Progenitor cell of endocrine pancreas (in vitro differentiated cells): ENCODE measurements around the gene PCLO. TPM values are rescaled to one million over a fixed set of nuclear protein-coding genes. Genes with fewer than 3 reads are reported as not detected.

Experiments used
- DNase-seq: peaks from one replicate; pipeline ENCODE4 v3.0.0; 2021; ENCODE audit warnings: low spot score; ENCODE audit not compliant: unreplicated experiment
- H3K27ac Mint-ChIP-seq: 2 replicates; pipeline ENCODE4 v1.8.0; 2021; ENCODE audit warnings: mild to moderate bottlenecking, moderate library complexity, mixed read lengths
- H3K27me3 Mint-ChIP-seq: 2 replicates; pipeline ENCODE4 v1.8.0; 2021; ENCODE audit warnings: mixed read lengths
- H3K36me3 Mint-ChIP-seq: 2 replicates; pipeline ENCODE4 v1.8.0; 2022; ENCODE audit warnings: mixed read lengths; ENCODE audit not compliant: insufficient read depth
- H3K4me1 Mint-ChIP-seq: 2 replicates; pipeline ENCODE4 v1.8.0; 2021; ENCODE audit warnings: low read depth, mixed read lengths
- H3K4me3 Mint-ChIP-seq: 2 replicates; pipeline ENCODE4 v1.8.0; 2021; ENCODE audit warnings: low read depth, mild to moderate bottlenecking, moderate library complexity, mixed read lengths
- H3K9me3 Mint-ChIP-seq: 2 replicates; pipeline ENCODE4 v1.8.0; 2021; ENCODE audit warnings: low read depth, mixed read lengths
- CTCF ChIP-seq: fragments of 200-600 bp; sonication (generic); IDR thresholded peaks from one replicate; pipeline ENCODE4 v1.5.0; 2021; ENCODE audit warnings: antibody characterized with exemption, mild to moderate bottlenecking; ENCODE audit not compliant: unreplicated experiment
- total RNA-seq: library from RNA; stranded (reverse); gene quantifications from 2 replicates; pipeline ENCODE4 v1.2.1, GENCODE V29; 2021

The PCLO gene
- total RNA-seq, 1 donor from 2014 or later, result 11.9 TPM

- H3K27me3 Mint-ChIP-seq, result no peaks in the 10 kb centered on the region
- no peak overlapping the region for H3K27ac Mint-ChIP-seq
- no peaks in the 10 kb centered on the region for H3K4me1 Mint-ChIP-seq
- no peaks in the 10 kb centered on the region for H3K36me3 Mint-ChIP-seq
- no peaks in the 10 kb centered on the region for H3K9me3 Mint-ChIP-seq
- no peak for DNase-seq
- no peak overlapping the region for H3K4me3 Mint-ChIP-seq
- TF ChIP-seq CTCF, result no peak
Measured at GRCh38 chr7:83142365-83142764, 20.3 kb downstream of the PCLO start.

- no peak for TF ChIP-seq CTCF
- no peak overlapping the region for H3K27ac Mint-ChIP-seq
- no peak for DNase-seq
- H3K36me3 Mint-ChIP-seq, result no peaks in the 10 kb centered on the region
- H3K9me3 Mint-ChIP-seq, result no peaks in the 10 kb centered on the region
- no peaks in the 10 kb centered on the region for H3K4me1 Mint-ChIP-seq
- no peak overlapping the region for H3K4me3 Mint-ChIP-seq
- no peaks in the 10 kb centered on the region for H3K27me3 Mint-ChIP-seq
Measured at GRCh38 chr7:83141927-83142326, 20.8 kb downstream of the PCLO start.

GRCh38 chr7:83130623-83131545 is 31.8 kb downstream of the PCLO start:
- no peak for TF ChIP-seq CTCF
- Mint-ChIP-seq H3K36me3 (peaks cover 8% of the 10 kb centered on the region), H3K4me3 (no peak overlapping the region), H3K27me3 (no peaks in the 10 kb centered on the region), H3K4me1 (peaks cover 2% of the 10 kb centered on the region), H3K27ac (no peak overlapping the region), H3K9me3 (peaks cover 2% of the 10 kb centered on the region)
- no peak for DNase-seq

- peaks cover 9% of the 10 kb centered on the region for H3K36me3 Mint-ChIP-seq
- no peaks in the 10 kb centered on the region for H3K27me3 Mint-ChIP-seq
- no peak overlapping the region for H3K27ac Mint-ChIP-seq
- H3K4me3 Mint-ChIP-seq, result no peak overlapping the region
- no peak for DNase-seq
- TF ChIP-seq CTCF, result no peak
- H3K9me3 Mint-ChIP-seq, result peaks cover 5% of the 10 kb centered on the region
- H3K4me1 Mint-ChIP-seq, result peaks cover 2% of the 10 kb centered on the region
Measured at GRCh38 chr7:83130191-83130590, 32.5 kb downstream of the PCLO start.

- peaks cover 10% of the 10 kb centered on the region for H3K36me3 Mint-ChIP-seq
- H3K27ac Mint-ChIP-seq, result no peak overlapping the region
- TF ChIP-seq CTCF, result no peak
- no peak for DNase-seq
- H3K4me1 Mint-ChIP-seq, result no peaks in the 10 kb centered on the region
- peaks cover 13% of the 10 kb centered on the region for H3K9me3 Mint-ChIP-seq
- no peaks in the 10 kb centered on the region for H3K27me3 Mint-ChIP-seq
- H3K4me3 Mint-ChIP-seq, result no peak overlapping the region
Measured at GRCh38 chr7:83119494-83119893, 43.2 kb downstream of the PCLO start.
